HG02943 (cell line): Measurements from ENCODE around the gene PPBP.
"Not testable (repeated sequence)": the region's sequence is repeated elsewhere in the genome, so short reads cannot be mapped to it uniquely, and the experiment has no call there.

Experiments used
- ATAC-seq: cut with Tn5 transposase; IDR thresholded peaks from one replicate; pipeline ENCODE4 v1.9.1; 2021; ENCODE audit warnings: mild to moderate bottlenecking, low read depth, moderate library complexity; ENCODE audit not compliant: unreplicated experiment

Gene PPBP

DNA sequence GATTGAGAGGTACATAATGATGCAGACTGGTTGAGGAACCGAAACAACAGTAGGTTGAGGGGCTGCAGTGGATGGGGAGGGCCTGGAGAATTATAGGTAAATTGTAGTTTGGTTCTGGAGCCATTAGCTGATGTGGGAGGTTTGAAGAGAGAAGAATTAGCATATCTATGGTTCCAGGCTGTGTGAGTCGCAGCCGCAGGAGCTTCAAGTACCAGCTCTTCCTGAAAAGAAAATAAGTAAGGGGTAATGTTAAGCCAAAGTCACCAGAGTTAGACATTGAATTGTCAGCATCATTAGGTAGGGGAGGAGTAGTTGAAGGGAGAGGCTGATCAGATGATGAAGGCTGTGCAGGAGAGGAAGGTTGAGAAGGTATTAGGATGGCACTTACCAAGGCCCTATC is 35.6 kb downstream of the PPBP start:
- ATAC-seq, result no peak

DNA sequence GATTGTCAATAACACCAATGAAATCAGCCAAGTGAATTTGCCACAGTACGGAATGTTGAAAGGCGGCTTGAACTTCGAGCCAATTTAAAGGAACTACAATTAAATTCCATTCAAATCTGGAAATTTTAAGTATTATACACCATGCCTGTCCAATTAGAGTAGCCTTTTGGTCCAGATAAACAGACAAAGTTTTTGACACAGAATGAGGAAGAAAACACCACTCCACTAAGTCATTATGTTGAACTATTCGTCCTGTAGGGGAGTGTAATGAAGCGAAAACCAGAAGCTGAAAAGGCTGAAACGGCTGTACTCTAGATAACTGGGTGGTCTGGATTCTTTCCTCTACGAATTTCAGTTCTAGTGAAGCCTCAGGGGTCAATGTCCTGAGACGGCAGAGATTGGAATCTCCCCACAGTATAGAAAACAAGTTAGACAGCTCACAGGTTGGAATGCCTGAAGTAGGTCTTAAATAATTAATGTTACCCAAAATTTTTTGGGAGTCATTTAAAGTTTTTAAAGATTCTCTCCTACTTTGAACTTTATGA is 37.5 kb downstream of the PPBP start:
- not testable (repeated sequence) for ATAC-seq

DNA sequence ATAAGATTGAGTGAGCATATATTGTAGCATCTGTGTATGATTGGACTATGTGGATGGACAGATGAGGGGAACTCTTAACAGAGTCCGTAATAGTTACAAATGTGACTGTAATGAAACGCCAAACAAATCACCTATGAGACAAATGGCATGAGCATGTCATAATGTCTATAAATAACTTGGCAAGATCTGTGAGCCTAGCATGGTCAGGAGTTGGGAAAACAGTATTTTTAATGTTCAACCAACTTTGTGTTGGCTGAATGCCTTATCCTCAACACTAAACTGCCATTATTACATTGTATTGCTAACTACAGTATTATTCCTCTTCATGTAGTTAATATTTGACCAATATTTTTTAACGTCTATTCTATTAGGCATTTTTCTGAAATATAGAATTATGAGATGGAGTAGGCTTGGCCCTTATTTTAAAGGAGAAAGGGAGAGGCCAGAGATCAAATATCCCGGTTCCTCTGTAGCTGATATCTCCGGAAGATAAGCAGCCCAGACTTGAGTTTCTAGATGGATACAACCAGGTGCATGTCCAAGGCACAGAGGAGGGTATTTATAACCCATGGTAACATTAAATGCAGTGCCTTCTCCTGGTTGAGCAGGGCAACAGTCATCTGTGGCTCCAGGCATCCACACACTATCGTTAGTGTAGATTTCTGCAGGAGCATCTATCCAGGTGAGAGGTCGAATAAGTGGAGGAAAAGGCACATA is 38.8 kb downstream of the PPBP start:
- no peak for ATAC-seq

DNA sequence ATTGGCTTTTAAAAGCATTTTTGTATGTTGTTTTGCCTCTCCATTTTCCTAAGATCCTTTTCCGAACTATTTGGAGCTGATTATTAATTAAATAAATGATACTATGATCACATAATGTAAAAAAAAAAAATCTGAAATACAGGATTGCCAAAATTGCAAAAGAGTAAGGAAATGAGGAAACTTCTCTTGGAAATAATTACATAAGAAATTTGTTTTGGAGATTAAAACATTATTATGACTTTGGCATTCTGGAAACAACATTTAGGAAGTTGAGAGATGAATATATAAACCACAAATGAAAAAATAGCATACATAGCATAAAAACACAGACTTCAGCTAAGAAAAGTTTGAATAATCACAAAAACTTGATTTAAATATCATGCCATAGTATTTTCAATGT is 39.7 kb downstream of the PPBP start:
- ATAC-seq, result no peak

DNA sequence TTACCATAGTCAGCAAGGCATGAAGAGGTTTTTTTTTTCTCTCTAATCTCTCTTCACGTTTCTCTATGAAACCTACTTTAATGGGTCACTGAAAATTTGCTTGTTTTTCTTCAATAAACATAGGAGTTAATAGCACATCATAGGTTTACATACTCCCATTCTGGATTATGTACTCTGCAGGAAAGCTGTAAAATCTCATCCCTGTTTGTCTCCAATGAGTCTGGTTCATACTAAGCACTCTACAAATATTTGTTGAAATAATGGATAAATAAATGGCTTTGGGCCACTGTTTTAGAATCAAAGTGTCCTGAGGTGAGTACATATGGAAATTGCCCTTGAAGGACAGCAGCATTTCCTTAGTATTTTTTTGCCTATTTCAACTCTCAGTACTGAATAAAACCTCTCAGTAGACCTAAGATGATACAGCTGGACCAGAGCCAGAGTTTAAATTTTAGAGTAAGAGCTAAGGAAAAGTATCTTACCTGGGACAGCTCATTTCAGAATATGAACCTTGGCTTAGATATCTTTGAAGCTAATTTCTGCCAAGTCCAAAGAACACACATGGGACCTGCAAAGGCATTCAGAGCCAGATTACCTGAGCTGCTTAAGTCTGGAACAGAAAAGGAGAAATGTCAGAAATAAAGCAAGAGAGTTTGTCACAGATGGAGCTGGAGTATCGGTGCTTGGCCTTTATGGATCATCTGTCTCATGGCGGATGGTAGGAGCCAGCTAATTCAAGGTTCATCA is 40.6 kb downstream of the PPBP start:
- ATAC-seq, result no peak

DNA sequence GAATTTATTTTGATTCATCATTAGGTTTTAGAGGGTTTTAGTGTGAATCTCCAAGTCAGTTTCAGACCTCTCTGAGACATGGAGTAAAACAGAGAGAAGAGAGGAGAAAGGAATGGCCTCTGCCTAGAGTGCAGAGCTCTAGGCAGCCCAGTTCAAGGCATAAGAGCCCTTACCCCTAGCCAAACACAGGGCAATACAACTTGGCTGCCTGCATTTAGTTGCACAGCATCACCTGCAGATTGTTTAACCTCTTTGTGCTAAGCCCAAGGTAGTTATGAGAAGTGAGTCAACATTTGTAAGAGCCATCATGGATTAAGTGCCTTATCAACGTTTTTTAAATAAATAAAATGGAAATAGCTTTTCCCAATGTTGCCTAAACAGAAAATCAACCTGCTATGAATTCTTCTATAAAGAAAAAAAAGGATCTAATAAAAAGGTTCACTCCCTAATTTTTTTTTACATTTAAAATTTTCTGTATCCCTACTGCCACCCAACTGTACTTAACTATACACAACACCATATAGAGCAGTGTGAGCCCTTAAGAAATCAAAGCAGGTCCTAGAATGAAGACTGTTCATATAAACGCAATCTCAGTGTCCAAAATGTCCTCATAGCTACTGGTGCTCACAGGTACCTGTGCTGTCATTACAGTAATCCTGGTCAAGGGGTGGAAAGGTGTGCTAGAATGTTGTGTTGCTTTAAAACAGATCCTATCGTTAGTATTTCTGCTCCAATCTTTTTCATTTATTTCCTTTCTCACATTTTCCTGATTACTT is 42.1 kb downstream of the PPBP start:
- no peak for ATAC-seq

DNA sequence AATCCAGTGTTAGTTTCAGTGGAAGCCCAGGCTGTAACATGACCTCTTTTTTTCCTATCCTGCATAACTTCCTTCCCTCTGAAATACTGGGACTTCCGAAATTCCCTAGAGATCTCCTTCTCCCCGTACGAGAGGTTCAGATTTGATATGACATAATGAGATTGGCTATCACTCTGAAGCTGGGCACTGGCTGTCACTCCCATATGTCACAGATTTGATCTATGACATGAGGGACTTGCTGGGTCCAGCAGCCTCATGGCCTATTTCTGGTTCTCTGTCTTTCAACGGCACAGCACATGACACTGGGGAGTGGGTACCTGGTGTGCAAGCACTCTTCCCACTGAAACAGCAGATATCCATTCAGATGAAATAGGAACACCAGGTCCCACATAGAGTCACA is 42.9 kb downstream of the PPBP start:
- no peak for ATAC-seq

DNA sequence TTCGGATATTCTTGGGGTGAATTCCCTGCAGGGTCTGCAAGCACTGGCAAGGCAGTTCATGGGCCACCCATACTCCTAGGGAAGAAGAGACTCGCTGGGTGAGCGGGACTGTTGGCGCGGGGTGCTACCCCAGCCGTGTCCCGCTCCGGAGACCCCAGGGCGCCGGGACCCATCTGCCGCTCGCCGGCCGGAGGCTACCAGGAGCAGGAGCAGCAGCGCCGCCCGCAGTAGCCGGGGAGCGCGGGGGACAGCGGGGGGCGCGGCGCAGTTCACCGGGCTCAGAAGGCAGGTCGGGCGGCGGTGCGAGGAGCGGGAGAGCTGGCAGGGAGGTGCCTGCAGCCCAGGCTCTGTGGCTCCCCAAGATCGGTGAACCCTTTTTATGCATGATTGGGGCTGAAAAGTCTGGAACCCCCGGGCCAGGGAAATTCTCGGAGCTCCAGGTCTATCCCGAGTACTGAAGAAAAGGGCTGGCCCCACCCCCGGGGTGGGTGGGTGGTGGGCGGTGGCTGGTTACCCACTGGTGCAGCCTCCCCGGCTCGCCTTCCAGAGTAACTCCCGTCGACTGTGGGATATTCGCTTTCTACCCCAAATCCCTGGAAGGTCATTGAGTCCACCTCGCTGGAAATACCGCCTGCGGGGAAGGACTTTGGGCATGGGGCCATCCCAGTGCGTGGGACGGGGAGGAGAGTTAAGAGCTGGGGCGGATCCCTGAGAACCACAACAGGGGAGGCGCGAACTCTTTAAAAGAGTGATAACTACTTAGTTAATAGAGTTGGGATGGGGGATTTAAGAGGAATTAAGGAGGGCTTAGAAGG is 43.7 kb downstream of the PPBP start:
- no peak for ATAC-seq

DNA sequence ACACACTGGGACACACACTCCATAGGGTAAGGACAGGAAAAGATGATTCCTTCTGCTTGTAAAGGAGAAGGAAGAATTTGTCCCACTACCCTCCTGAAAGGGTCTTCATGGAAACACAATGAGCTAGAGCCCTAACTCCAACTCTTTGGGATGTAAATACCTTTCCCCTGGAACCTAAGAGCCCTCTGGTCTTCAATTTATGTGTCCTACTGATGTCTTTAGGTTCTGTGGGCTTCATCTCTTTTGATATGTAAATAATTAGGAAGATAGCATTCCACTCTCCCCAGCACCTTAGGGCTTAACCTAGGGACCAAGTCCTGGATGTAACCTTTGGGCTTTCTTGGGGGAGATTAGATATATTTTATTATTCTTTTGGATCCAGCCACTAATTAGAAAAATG is 44.4 kb downstream of the PPBP start:
- ATAC-seq, result no peak

DNA sequence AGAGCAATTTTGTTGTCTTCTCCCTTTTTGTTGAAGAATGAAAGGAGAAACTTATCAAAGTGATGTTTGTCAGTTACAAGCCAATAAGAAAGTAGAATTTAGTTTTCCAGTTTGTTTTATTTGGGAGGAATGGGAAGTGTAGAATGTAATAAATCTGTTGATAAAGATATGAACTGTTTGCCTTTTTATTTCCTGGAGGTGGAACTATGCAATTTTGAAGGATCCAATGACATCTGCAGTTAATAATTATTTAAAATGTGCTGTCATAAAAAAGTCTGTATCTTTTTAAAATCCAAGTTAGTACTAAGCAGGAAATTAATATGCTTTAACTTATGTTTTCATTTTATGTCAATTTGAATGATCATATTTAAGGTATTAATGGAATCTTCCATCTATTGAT is 51.0 kb downstream of the PPBP start:
- ATAC-seq, result no peak
